KMS-11 (cell line): ENCODE results near the gene RNF34.

ENCODE experiments used
- H2AFZ ChIP-seq: fragments of 200-600 bp; sonication (generic); 2 replicates; pipeline ENCODE4 v1.6.1; 2016; ENCODE audit warnings: antibody characterized with exemption, mixed run types, low read depth
- H3K27ac ChIP-seq: fragments of 200-600 bp; sonication (generic); 2 replicates; pipeline ENCODE4 v1.6.1; 2016; ENCODE audit warnings: mild to moderate bottlenecking, mixed run types
- H3K27me3 ChIP-seq: fragments of 200-600 bp; sonication (generic); 2 replicates; pipeline ENCODE4 v1.6.1; 2017; ENCODE audit warnings: mild to moderate bottlenecking, low read depth, mixed run types, moderate library complexity; ENCODE audit not compliant: insufficient read depth
- H3K36me3 ChIP-seq: fragments of 200-600 bp; sonication (generic); 2 replicates; pipeline ENCODE4 v1.6.1; 2017; ENCODE audit warnings: mild to moderate bottlenecking, mixed run types; ENCODE audit not compliant: insufficient read depth
- H3K4me1 ChIP-seq: fragments of 200-600 bp; sonication (generic); 2 replicates; pipeline ENCODE4 v1.6.1; 2016; ENCODE audit warnings: mild to moderate bottlenecking, low read depth, mixed run types; ENCODE audit not compliant: poor library complexity, severe bottlenecking
- H3K4me2 ChIP-seq: fragments of 200-600 bp; sonication (generic); 2 replicates; pipeline ENCODE4 v1.7.0; 2016; ENCODE audit warnings: mild to moderate bottlenecking, mixed run types
- H3K4me3 ChIP-seq: fragments of 200-600 bp; sonication (generic); IDR thresholded peaks from 2 replicates; pipeline ENCODE4 v1.6.1; 2017; ENCODE audit warnings: low read depth, low read length, mixed read lengths; ENCODE audit not compliant: insufficient read depth
- H3K79me2 ChIP-seq: fragments of 200-600 bp; sonication (generic); 2 replicates; pipeline ENCODE4 v1.6.1; 2016; ENCODE audit warnings: low read depth, mixed run types; ENCODE audit not compliant: insufficient read depth
- H3K9ac ChIP-seq: fragments of 200-600 bp; sonication (generic); 2 replicates; pipeline ENCODE4 v1.6.1; 2016; ENCODE audit warnings: mild to moderate bottlenecking, mixed run types
- H4K20me1 ChIP-seq: fragments of 200-600 bp; sonication (generic); 2 replicates; pipeline ENCODE4 v1.6.1; 2016; ENCODE audit warnings: mild to moderate bottlenecking, mixed run types; ENCODE audit not compliant: insufficient read depth
- CTCF ChIP-seq: fragments of 200-600 bp; sonication (generic); conservative IDR thresholded peaks from 2 replicates; pipeline ENCODE4 v1.6.1; 2017; ENCODE audit warnings: low read depth, mild to moderate bottlenecking, antibody characterized with exemption, low read length, moderate library complexity, mixed read lengths

RNF34 gene

GRCh38 chr12:121427556-121428050, 27.7 kb downstream of the RNF34 start:
- Histone ChIP-seq H3K36me3 (no peaks in the 10 kb centered on the region), H3K4me2 (no peak overlapping the region), H3K79me2 (no peaks in the 10 kb centered on the region), H4K20me1 (no peaks in the 10 kb centered on the region), H3K27ac (no peak overlapping the region), H3K4me1 (no peaks in the 10 kb centered on the region), H3K27me3 (no peaks in the 10 kb centered on the region), H2AFZ (no peak overlapping the region), H3K4me3 (no peak overlapping the region), H3K9ac (no peak overlapping the region)
- no peak for TF ChIP-seq CTCF

GRCh38 chr12:121428883-121429282, 29.0 kb downstream of the RNF34 start:
- Histone ChIP-seq H3K27ac (no peak overlapping the region), H3K36me3 (no peaks in the 10 kb centered on the region), H3K9ac (no peak overlapping the region), H2AFZ (no peak overlapping the region), H4K20me1 (no peaks in the 10 kb centered on the region), H3K4me1 (no peaks in the 10 kb centered on the region), H3K27me3 (no peaks in the 10 kb centered on the region), H3K4me3 (no peak overlapping the region), H3K4me2 (no peak overlapping the region), H3K79me2 (no peaks in the 10 kb centered on the region)
- TF ChIP-seq CTCF: no peak

GRCh38 chr12:121430833-121431415, 31.0 kb downstream of the RNF34 start:
- no peak overlapping the region for H3K9ac ChIP-seq
- H3K27me3 ChIP-seq: no peaks in the 10 kb centered on the region
- no peaks in the 10 kb centered on the region for H3K79me2 ChIP-seq
- TF ChIP-seq CTCF: no peak
- H2AFZ ChIP-seq: no peak overlapping the region
- H4K20me1 ChIP-seq: no peaks in the 10 kb centered on the region
- no peak overlapping the region for H3K27ac ChIP-seq
- no peaks in the 10 kb centered on the region for H3K36me3 ChIP-seq
- no peak overlapping the region for H3K4me3 ChIP-seq
- no peaks in the 10 kb centered on the region for H3K4me1 ChIP-seq
- H3K4me2 ChIP-seq: no peak overlapping the region

- no peaks in the 10 kb centered on the region for H3K4me1 ChIP-seq
- H3K36me3 ChIP-seq: no peaks in the 10 kb centered on the region
- H3K9ac ChIP-seq: no peak overlapping the region
Observed at GRCh38 chr12:121432740-121433480, 33.0 kb downstream of the RNF34 start.

More at GRCh38 chr12:121432740-121433480, 33.0 kb downstream of the RNF34 start:
- H3K27me3 ChIP-seq: no peaks in the 10 kb centered on the region
- no peak for TF ChIP-seq CTCF
- no peak overlapping the region for H3K27ac ChIP-seq
- no peak overlapping the region for H2AFZ ChIP-seq
- no peaks in the 10 kb centered on the region for H4K20me1 ChIP-seq
- H3K79me2 ChIP-seq: no peaks in the 10 kb centered on the region
- no peak overlapping the region for H3K4me3 ChIP-seq
- H3K4me2 ChIP-seq: no peak overlapping the region
